ENCODE results near the gene PRRG3. TPM values are rescaled to one million over a fixed set of nuclear protein-coding genes. Genes with fewer than 3 reads are reported as not detected.

PRRG3 gene
- total RNA-seq, 1 experiment from 2014 or later = not detected

GRCh38 chrX:151752847-151753246 is 57.6 kb downstream of the PRRG3 start:
- intact Hi-C loops (cut with micrococcal nuclease) = loop anchor here (1.0 to 5.0 kb wide), 3 partner anchors 589 to 883 kb away; no protein-coding TSS in a partner anchor

More at GRCh38 chrX:151752847-151753246, 57.6 kb downstream of the PRRG3 start:
- Histone ChIP-seq H3K9me3 (ENCODE audit: control insufficient read depth in 1 of 2, insufficient read depth in 1 of 2, low read depth in 1 of 2, low read length in 2 of 2) (no peaks in the 10 kb centered on the region), H3K9ac (ENCODE audit: low read length) (no peak overlapping the region), H4K20me1 (ENCODE audit: insufficient read depth) (no peaks in the 10 kb centered on the region), H2AFZ (ENCODE audit: low read depth, low read length, poor library complexity, severe bottlenecking) (no peak overlapping the region), H3K9me2 (ENCODE audit: insufficient read depth) (no peaks in the 10 kb centered on the region), H3K4me2 (ENCODE audit: low read length) (no peak overlapping the region), H3K4me1 (ENCODE audit: control insufficient read depth in 1 of 2, insufficient read depth in 2 of 2, low read length in 2 of 2) (peaks cover 4 to 7% of the 10 kb centered on the region in 2 experiments; a peak in 2 of 4 replicates), H3K4me3 (replicated peaks in 1 of 2; ENCODE audit: low read depth in 1 of 2, low read length in 2 of 2) (no peak overlapping the region), H3K36me3 (ENCODE audit: control insufficient read depth in 1 of 2, insufficient read depth in 2 of 2, low read length in 2 of 2) (no peaks in the 10 kb centered on the region), H3K79me2 (ENCODE audit: insufficient read depth, low read length) (no peaks in the 10 kb centered on the region), H3K27me3 (ENCODE audit: insufficient read depth, low read length) (peaks cover 2% of the 10 kb centered on the region; the same call in 1 of the 2 replicates), H3K27ac (ENCODE audit: low read depth, low read length) (no peak overlapping the region)
- TF ChIP-seq YY1 (IDR thresholded peaks at IDR 0.05; ENCODE audit: extremely low read depth, insufficient replicate concordance, low read depth, low read length) (no peak), CEBPB (IDR thresholded peaks at IDR 0.05; ENCODE audit: low read depth) (no peak), POLR2A (IDR thresholded peaks at IDR 0.05; ENCODE audit: borderline replicate concordance, extremely low read depth, insufficient read depth, insufficient read length) (no peak), TCF7L2 (IDR thresholded peaks at IDR 0.05; ENCODE audit: borderline replicate concordance, extremely low read depth, insufficient read depth, insufficient read length) (no peak), RAD21 (IDR thresholded peaks at IDR 0.05; ENCODE audit: low read depth) (no peak), ZFX (IDR thresholded peaks at IDR 0.05) (no peak), EGR1 (IDR thresholded peaks at IDR 0.05; ENCODE audit: low read depth) (no peak), REST (IDR thresholded peaks at IDR 0.05; ENCODE audit: low read depth) (no peak)
- no peak for DNase-seq (ENCODE audit: low read depth, low spot score)
- BruUV-seq (replicated peaks) = no TSS peak
- no peak for ATAC-seq
- RAD21 ChIA-PET (ENCODE audit: low non-redundant PET in 1 of 2, low total read pairs in 2 of 2, uncharacterized antibody in 2 of 2, unreplicated experiment in 2 of 2) = interaction anchor here (1.2 to 2.1 kb wide), 2 partner anchors 880 kb away, joined by 10 to 11 read pairs; no protein-coding TSS in a partner anchor
- POLR2A ChIA-PET = no interaction called here
- CTCF ChIA-PET = interaction anchor here (0.6 to 2.8 kb wide), 11 partner anchors 15 to 1068 kb away, joined by 3 to 32 read pairs (median 4); partner anchors contain the start of gene GABRQ
